Measurements from ENCODE around the gene CHERP.

- no peak for TF ChIP-seq CTCF (IDR thresholded peaks at IDR 0.05)
- TF ChIP-seq POLR2A (IDR thresholded peaks at IDR 0.05): no peak
These were observed 17.1 kb downstream of the CHERP start for GRCh38 chr19:16524991-16525734.
